HepG2 (cell line): Measurements from ENCODE around the gene ANP32A. TPM values are rescaled to one million over a fixed set of nuclear protein-coding genes. Genes with fewer than 3 reads are reported as not detected.

Experiments
- ATAC-seq: fragments of 200-7000 bp; cut with Tn5 transposase; 3 replicates; pipeline ENCODE4 v1.9.1; 2020; ENCODE audit warnings: mild to moderate bottlenecking, moderate library complexity
- BruUV-seq: library from RNA; stranded (reverse); fragments of 400-500 nt; replicated peaks from 2 replicates; lab custom pipeline; 2021; lab: Mats Ljungman, UMichigan
- CTCF ChIA-PET: fragments of 300-600 bp; formaldehyde crosslinking; extraction: SDS; loops from one replicate; lab custom pipeline; 2021; ENCODE audit warnings: low total read pairs, inconsistent platforms, low intra/inter-chr PET ratio; lab: Yijun Ruan, JAX
- POLR2A ChIA-PET: fragments of 350-600 bp; sonication (Branson Sonifier 250); formaldehyde crosslinking; loops from one replicate; lab custom pipeline; 2020; ENCODE audit warnings: antibody characterized with exemption, inconsistent platforms; lab: Yijun Ruan, JAX
- DNase-seq: peaks from one replicate; pipeline ENCODE4 v3.0.0-alpha.2; 2015; ENCODE audit warnings: low spot score
- FAIRE-seq: peaks from 3 replicates; lab custom pipeline; 2011; peaks lifted over from hg19 to GRCh38; lab: Jason Lieb, UNC
- H2AFZ ChIP-seq: one replicate; pipeline ENCODE4 v1.6.1; 2011; ENCODE audit warnings: low read length, inconsistent platforms
- H3K27ac ChIP-seq: fragments of 300-600 bp; 3 replicates; pipeline ENCODE4 v1.8.0; 2011; ENCODE audit warnings: mixed run types, mild to moderate bottlenecking, mixed read lengths, low read length, inconsistent platforms; ENCODE audit not compliant: insufficient read depth; ENCODE audit errors: extremely low read length
- H3K27me3 ChIP-seq, 2 experiments: fragments of 200-600 bp in 1 of 2; 2 replicates in 1 of 2; 3 replicates in 1 of 2; pipeline versions ENCODE4 v1.6.0 to v1.8.0; 2011; ENCODE audit warnings: low read length in 2 of 2, mild to moderate bottlenecking in 2 of 2, moderate library complexity in 2 of 2, inconsistent platforms in 1 of 2; ENCODE audit not compliant: insufficient read depth in 2 of 2, control insufficient read depth in 1 of 2
- H3K36me3 ChIP-seq, 2 experiments: fragments of 200-600 bp in 1 of 2; replicated peaks in 1 of 2; 2 replicates in 1 of 2; 3 replicates in 1 of 2; pipeline versions ENCODE4 v1.5.1 to v1.8.0; 2011; ENCODE audit warnings: low read length in 2 of 2, inconsistent platforms in 1 of 2; ENCODE audit not compliant: insufficient read depth in 2 of 2, control insufficient read depth in 1 of 2
- H3K4me1 ChIP-seq: 2 replicates; pipeline ENCODE4 v1.5.1; 2012; ENCODE audit warnings: low read length, inconsistent platforms; ENCODE audit not compliant: insufficient read depth
- H3K4me2 ChIP-seq: 2 replicates; pipeline ENCODE4 v1.6.0; 2011; ENCODE audit warnings: low read depth, low read length, inconsistent platforms
- H3K4me3 ChIP-seq, 3 experiments: fragments of 200-600 bp in 1 of 3; sonication (generic), shearing (Covaris generic) in 1 of 3; replicated peaks in 1 of 3; 2 replicates each; pipeline ENCODE4 v1.5.1; 2011 to 2016; ENCODE audit warnings: low read length in 3 of 3, inconsistent platforms in 2 of 3, low read depth in 2 of 3, mild to moderate bottlenecking in 2 of 3, control low read depth in 1 of 3, mixed read lengths in 1 of 3; ENCODE audit not compliant: insufficient read depth in 1 of 3
- H3K79me2 ChIP-seq: one replicate; pipeline ENCODE4 v1.6.1; 2011; ENCODE audit warnings: low read length, inconsistent platforms; ENCODE audit not compliant: insufficient read depth
- H3K9ac ChIP-seq: 2 replicates; pipeline ENCODE4 v1.6.0; 2011; ENCODE audit warnings: mild to moderate bottlenecking, low read depth, low read length, inconsistent platforms; ENCODE audit not compliant: insufficient read depth
- H3K9me3 ChIP-seq: 2 replicates; pipeline ENCODE4 v1.5.1; 2012; ENCODE audit warnings: mild to moderate bottlenecking, low read length
- H4K20me1 ChIP-seq: 2 replicates; pipeline ENCODE4 v1.6.0; 2011; ENCODE audit warnings: inconsistent platforms, mild to moderate bottlenecking, low read length, moderate library complexity; ENCODE audit not compliant: insufficient read depth
- ARNT2 ChIP-seq: sonication (generic); formaldehyde crosslinking; IDR thresholded peaks from 2 replicates; pipeline ENCODE4 v1.8.0; 2022; ENCODE audit warnings: mild to moderate bottlenecking, low read depth, missing genetic modification reagents, moderate library complexity
- ATF7 ChIP-seq, 2 experiments: fragments of 450-650 bp in 1 of 2; sonication (generic) in 1 of 2; formaldehyde crosslinking in 1 of 2; IDR thresholded peaks; 2 replicates each; pipeline versions ENCODE4 v1.4.0 to v1.6.1; 2016 to 2020; ENCODE audit warnings: antibody characterized with exemption in 1 of 2, mild to moderate bottlenecking in 1 of 2, missing genetic modification reagents in 1 of 2
- CENPT ChIP-seq: sonication (generic); formaldehyde crosslinking; IDR thresholded peaks from 2 replicates; pipeline ENCODE4 v1.8.0; 2022; ENCODE audit warnings: low read depth, mild to moderate bottlenecking, moderate library complexity, missing genetic modification reagents
- ELF3 ChIP-seq: IDR thresholded peaks from 2 replicates; pipeline ENCODE4 v1.6.1; 2016; ENCODE audit warnings: missing genetic modification reagents, missing compliant biosample characterization
- HDAC1 ChIP-seq: sonication (generic); formaldehyde crosslinking; IDR thresholded peaks from 2 replicates; pipeline ENCODE4 v1.5.1; 2020; ENCODE audit warnings: mild to moderate bottlenecking, missing genetic modification reagents
- HMG20A ChIP-seq: IDR thresholded peaks from 2 replicates; pipeline ENCODE4 v1.6.1; 2016; ENCODE audit warnings: borderline replicate concordance
- RORA ChIP-seq: sonication (generic); formaldehyde crosslinking; IDR thresholded peaks from 2 replicates; pipeline ENCODE4 v1.5.0; 2020; ENCODE audit warnings: mild to moderate bottlenecking, missing genetic modification reagents, moderate library complexity
- SNAPC2 ChIP-seq: sonication (generic); formaldehyde crosslinking; IDR thresholded peaks from 2 replicates; pipeline ENCODE4 v1.8.1; 2022; ENCODE audit warnings: mild to moderate bottlenecking, missing genetic modification reagents
- SP5 ChIP-seq: IDR thresholded peaks from 2 replicates; pipeline ENCODE4 v1.6.1; 2016; ENCODE audit warnings: low read depth, borderline replicate concordance
- SRF ChIP-seq: IDR thresholded peaks from 2 replicates; pipeline ENCODE4 v1.6.1; 2011; ENCODE audit warnings: mild to moderate bottlenecking, low read depth, low read length, moderate library complexity
- ZBTB1 ChIP-seq: sonication (generic); formaldehyde crosslinking; IDR thresholded peaks from 2 replicates; pipeline ENCODE4 v1.4.0; 2020; ENCODE audit warnings: missing genetic modification reagents, borderline replicate concordance
- ZNF12 ChIP-seq: sonication (generic); formaldehyde crosslinking; IDR thresholded peaks from 2 replicates; pipeline ENCODE4 v1.5.0; 2020; ENCODE audit warnings: missing genetic modification reagents
- ZNF557 ChIP-seq: sonication (generic); formaldehyde crosslinking; IDR thresholded peaks from 2 replicates; pipeline ENCODE4 v1.4.0; 2020; ENCODE audit warnings: missing genetic modification reagents
- ZNF660 ChIP-seq: sonication (generic); formaldehyde crosslinking; IDR thresholded peaks from 2 replicates; pipeline ENCODE4 v1.5.1; 2020; ENCODE audit warnings: mild to moderate bottlenecking, low read depth, missing genetic modification reagents, borderline replicate concordance
- ZNF775 ChIP-seq: sonication (generic); formaldehyde crosslinking; IDR thresholded peaks from 2 replicates; pipeline ENCODE4 v1.4.0; 2020; ENCODE audit warnings: missing genetic modification reagents, mild to moderate bottlenecking, moderate library complexity, borderline replicate concordance
- ZNF816 ChIP-seq: sonication (generic); formaldehyde crosslinking; IDR thresholded peaks from 2 replicates; pipeline ENCODE4 v1.8.0; 2022; ENCODE audit warnings: missing genetic modification reagents, mild to moderate bottlenecking, borderline replicate concordance
- WGBS: methylation state at CpG from one replicate; pipeline ENCODE4 v1.1.6; 2017; ENCODE audit warnings: low lambda C conversion rate; 5-methylcytosine and 5-hydroxymethylcytosine counted together
- in situ Hi-C: cut with HindIII; loops from 2 replicates; pipeline ENCODE4 v1.10.0; 2017; ENCODE audit warnings: low pct_unique_long_range_greater_than_20kb; ENCODE audit not compliant: extremely low pct_ligation_motif_present
- intact Hi-C: fragments of 100-400 bp; cut with micrococcal nuclease; formaldehyde crosslinking; loops from one replicate; pipeline ENCODE4 v1.10.0; 2022; ENCODE audit not compliant: unreplicated experiment
- polyA plus RNA-seq, 8 experiments: library from polyadenylated mRNA; depleted of rRNA in 3 of 8; stranded (reverse) in 7 of 8; unstranded in 1 of 8; fragments of >200 nt; fragmentation: Illumina TruSeq in 4 of 8; extraction: Trizol in 4 of 8; gene quantifications; 2 replicates each; pipeline versions ENCODE4 v1.2.1 to v1.2.3, GENCODE V29; 2011 to 2016; ENCODE audit warnings: low read depth in 4 of 8, missing spikeins in 1 of 8, mixed read lengths in 1 of 8; ENCODE audit not compliant: insufficient read depth in 1 of 8
- total RNA-seq, 5 experiments: library from RNA; depleted of rRNA; stranded (reverse); fragments of >200 nt; fragmentation: Illumina TruSeq; extraction: Trizol; gene quantifications; 2 replicates each; pipeline ENCODE4 v1.2.3, GENCODE V29; 2016; ENCODE audit warnings: low read depth in 1 of 5
- TF ChIP-seq, protein P1 (sequence below), 2 experiments: fragments of 450-650 bp in 1 of 2; sonication (generic) in 1 of 2; formaldehyde crosslinking; IDR thresholded peaks; 2 replicates each; pipeline versions ENCODE4 v1.5.0 to v1.8.0; 2020 to 2022; ENCODE audit warnings: mild to moderate bottlenecking in 1 of 2, missing genetic modification reagents in 1 of 2
- TF ChIP-seq, protein P2 (sequence below): sonication (generic); formaldehyde crosslinking; IDR thresholded peaks from 2 replicates; pipeline ENCODE4 v1.4.0; 2020; ENCODE audit warnings: missing genetic modification reagents, mild to moderate bottlenecking, borderline replicate concordance

ANP32A gene
- total and polyA plus RNA-seq, 2 of the 13 experiments (the other 11 are each of a cell fraction or from before 2014, with no cell fraction given): 60.6 to 206 TPM

- TF ChIP-seq, protein P1, sequence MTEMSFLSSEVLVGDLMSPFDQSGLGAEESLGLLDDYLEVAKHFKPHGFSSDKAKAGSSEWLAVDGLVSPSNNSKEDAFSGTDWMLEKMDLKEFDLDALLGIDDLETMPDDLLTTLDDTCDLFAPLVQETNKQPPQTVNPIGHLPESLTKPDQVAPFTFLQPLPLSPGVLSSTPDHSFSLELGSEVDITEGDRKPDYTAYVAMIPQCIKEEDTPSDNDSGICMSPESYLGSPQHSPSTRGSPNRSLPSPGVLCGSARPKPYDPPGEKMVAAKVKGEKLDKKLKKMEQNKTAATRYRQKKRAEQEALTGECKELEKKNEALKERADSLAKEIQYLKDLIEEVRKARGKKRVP (CRISPR knock-in tag; IDR thresholded peaks at IDR 0.05): peak in 1 of 2 experiments; percentile 95; a peak in 2 of 4 replicates
- peak; percentile 78 for TF ChIP-seq ELF3
- peak; percentile 42; the same call in 1 of the 2 replicates for TF ChIP-seq ZNF12 (CRISPR knock-in tag)
- no peak for TF ChIP-seq SNAPC2 (CRISPR knock-in tag)
- TF ChIP-seq ZNF816: no peak
- no peak for TF ChIP-seq SRF
- no peak for TF ChIP-seq ZNF660 (CRISPR knock-in tag)
Measured at GRCh38 chr15:68821841-68822381, 1.2 kb upstream of the ANP32A start (continued).

GRCh38 chr15:68821190-68821840 lies 620 bp upstream of the ANP32A start:
- under 1% methylated on average over 28 of the region's 60 CpGs for WGBS
- Histone ChIP-seq H3K27ac (peak overlapping the region; percentile 97), H3K4me2 (peak overlapping the region; percentile 90), H3K4me3 (peak overlapping the region; percentile 83 to 100 (median 84)), H3K27me3 (no peaks in the 10 kb centered on the region; a peak in 1 of 5 replicates), H3K4me1 (peaks cover 18% of the 10 kb centered on the region), H3K9ac (peak overlapping the region; percentile 80), H3K79me2 (peaks cover 53% of the 10 kb centered on the region), H3K36me3 (no peaks in the 10 kb centered on the region), H3K9me3 (no peaks in the 10 kb centered on the region), H2AFZ (no peak overlapping the region), H4K20me1 (peaks cover 17% of the 10 kb centered on the region)
- intact Hi-C loops (loop anchor here (5.0 kb wide), 1 partner anchor 56 kb away; no protein-coding TSS in a partner anchor), in situ Hi-C loops (loop anchor here (25.0 kb wide), 1 partner anchor 641 kb away; the partner anchor contains the start of gene RPLP1)
- FAIRE-seq (peak; percentile 8), DNase-seq (no peak), ATAC-seq (peak; percentile 5)
- BruUV-seq: no TSS peak
- ChIA-PET CTCF (no interaction called here), POLR2A (interaction anchor here (0.8 kb wide), 1 partner anchor 874 kb away, joined by 3 read pairs; no protein-coding TSS in a partner anchor)
- TF ChIP-seq ZNF557 (no peak), CENPT (CRISPR knock-in tag) (no peak), HDAC1 (CRISPR knock-in tag) (0 out of 2 replicates have a peak, but pooled peaks have one; percentile 33), HMG20A (no peak), ZNF775 (CRISPR knock-in tag) (no peak), RORA (CRISPR knock-in tag) (no peak), ATF7 (IDR thresholded peaks at IDR 0.05) (no peak), ATF7 (CRISPR knock-in tag; IDR thresholded peaks at IDR 0.05) (no peak), ARNT2 (CRISPR knock-in tag) (no peak), SP5 (CRISPR knock-in tag) (no peak), ZBTB1 (CRISPR knock-in tag) (no peak)
- TF ChIP-seq, protein P2, sequence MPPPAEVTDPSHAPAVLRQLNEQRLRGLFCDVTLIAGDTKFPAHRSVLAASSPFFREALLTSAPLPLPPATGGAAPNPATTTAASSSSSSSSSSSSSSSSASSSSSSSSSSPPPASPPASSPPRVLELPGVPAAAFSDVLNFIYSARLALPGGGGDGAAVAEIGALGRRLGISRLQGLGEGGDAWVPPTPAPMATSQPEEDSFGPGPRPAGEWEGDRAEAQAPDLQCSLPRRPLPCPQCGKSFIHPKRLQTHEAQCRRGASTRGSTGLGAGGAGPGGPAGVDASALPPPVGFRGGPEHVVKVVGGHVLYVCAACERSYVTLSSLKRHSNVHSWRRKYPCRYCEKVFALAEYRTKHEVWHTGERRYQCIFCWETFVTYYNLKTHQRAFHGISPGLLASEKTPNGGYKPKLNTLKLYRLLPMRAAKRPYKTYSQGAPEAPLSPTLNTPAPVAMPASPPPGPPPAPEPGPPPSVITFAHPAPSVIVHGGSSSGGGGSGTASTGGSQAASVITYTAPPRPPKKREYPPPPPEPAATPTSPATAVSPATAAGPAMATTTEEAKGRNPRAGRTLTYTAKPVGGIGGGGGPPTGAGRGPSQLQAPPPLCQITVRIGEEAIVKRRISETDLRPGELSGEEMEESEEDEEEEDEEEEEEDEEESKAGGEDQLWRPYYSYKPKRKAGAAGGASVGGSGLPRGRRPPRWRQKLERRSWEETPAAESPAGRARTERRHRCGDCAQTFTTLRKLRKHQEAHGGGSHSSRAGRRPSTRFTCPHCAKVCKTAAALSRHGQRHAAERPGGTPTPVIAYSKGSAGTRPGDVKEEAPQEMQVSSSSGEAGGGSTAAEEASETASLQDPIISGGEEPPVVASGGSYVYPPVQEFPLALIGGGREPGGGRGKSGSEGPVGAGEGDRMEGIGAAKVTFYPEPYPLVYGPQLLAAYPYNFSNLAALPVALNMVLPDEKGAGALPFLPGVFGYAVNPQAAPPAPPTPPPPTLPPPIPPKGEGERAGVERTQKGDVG (CRISPR knock-in tag): no peak
